Osteocyte (in vitro differentiated cells): ENCODE results near the gene MSANTD1. TPM values are rescaled to one million over a fixed set of nuclear protein-coding genes. Genes with fewer than 3 reads are reported as not detected.

Experiments used
- DNase-seq: peaks from one replicate; pipeline ENCODE4 v3.0.0; 2021; ENCODE audit warnings: mixed read lengths; ENCODE audit not compliant: unreplicated experiment; ENCODE audit errors: extremely low spot score
- H3K27ac Mint-ChIP-seq: one replicate; pipeline ENCODE4 v1.8.0; 2021; ENCODE audit warnings: mild to moderate bottlenecking, mixed read lengths; ENCODE audit not compliant: unreplicated experiment
- H3K27me3 Mint-ChIP-seq: one replicate; pipeline ENCODE4 v1.8.0; 2021; ENCODE audit warnings: mixed read lengths; ENCODE audit not compliant: unreplicated experiment
- H3K36me3 Mint-ChIP-seq: one replicate; pipeline ENCODE4 v1.8.0; 2021; ENCODE audit warnings: mixed read lengths; ENCODE audit not compliant: unreplicated experiment
- H3K4me1 Mint-ChIP-seq: one replicate; pipeline ENCODE4 v1.8.0; 2021; ENCODE audit warnings: mixed read lengths; ENCODE audit not compliant: unreplicated experiment
- H3K4me3 Mint-ChIP-seq: one replicate; pipeline ENCODE4 v1.8.0; 2021; ENCODE audit warnings: mild to moderate bottlenecking, moderate library complexity, mixed read lengths; ENCODE audit not compliant: unreplicated experiment
- H3K9me3 Mint-ChIP-seq: one replicate; pipeline ENCODE4 v1.8.0; 2021; ENCODE audit warnings: mixed read lengths; ENCODE audit not compliant: unreplicated experiment
- CTCF ChIP-seq: fragments of 200-600 bp; sonication (generic); IDR thresholded peaks from 2 replicates; pipeline ENCODE4 v1.5.0; 2021; ENCODE audit warnings: antibody characterized with exemption, mild to moderate bottlenecking, moderate library complexity
- total RNA-seq: library from RNA; stranded (reverse); gene quantifications from 2 replicates; pipeline ENCODE4 v1.2.1, GENCODE V29; 2021

The MSANTD1 gene
- total RNA-seq, 1 donor from 2014 or later, result 0.83 TPM

- H3K27me3 Mint-ChIP-seq, result no peaks in the 10 kb centered on the region
- peaks cover 51% of the 10 kb centered on the region for H3K36me3 Mint-ChIP-seq
- DNase-seq, result no peak
- TF ChIP-seq CTCF, result no peak
- H3K9me3 Mint-ChIP-seq, result no peaks in the 10 kb centered on the region
- no peaks in the 10 kb centered on the region for H3K4me1 Mint-ChIP-seq
- H3K4me3 Mint-ChIP-seq, result no peak overlapping the region
- H3K27ac Mint-ChIP-seq, result no peak overlapping the region
Measured at GRCh38 chr4:3225936-3226335, 23.0 kb upstream of the MSANTD1 start.

GRCh38 chr4:3226467-3226866 lies 22.5 kb upstream of the MSANTD1 start:
- no peaks in the 10 kb centered on the region for H3K4me1 Mint-ChIP-seq
- no peaks in the 10 kb centered on the region for H3K9me3 Mint-ChIP-seq
- no peak for TF ChIP-seq CTCF
- no peak for DNase-seq
- peaks cover 46% of the 10 kb centered on the region for H3K36me3 Mint-ChIP-seq
- H3K4me3 Mint-ChIP-seq, result no peak overlapping the region
- no peaks in the 10 kb centered on the region for H3K27me3 Mint-ChIP-seq
- H3K27ac Mint-ChIP-seq, result no peak overlapping the region

- no peak for TF ChIP-seq CTCF
- peaks cover 45% of the 10 kb centered on the region for H3K36me3 Mint-ChIP-seq
- no peaks in the 10 kb centered on the region for H3K27me3 Mint-ChIP-seq
- H3K27ac Mint-ChIP-seq, result no peak overlapping the region
- DNase-seq, result no peak
- no peak overlapping the region for H3K4me3 Mint-ChIP-seq
- no peaks in the 10 kb centered on the region for H3K9me3 Mint-ChIP-seq
- H3K4me1 Mint-ChIP-seq, result no peaks in the 10 kb centered on the region
Measured at GRCh38 chr4:3226944-3227343, 22.0 kb upstream of the MSANTD1 start.

GRCh38 chr4:3227878-3228675 lies 20.9 kb upstream of the MSANTD1 start:
- H3K4me3 Mint-ChIP-seq, result no peak overlapping the region
- H3K9me3 Mint-ChIP-seq, result no peaks in the 10 kb centered on the region
- no peak for TF ChIP-seq CTCF
- H3K27ac Mint-ChIP-seq, result no peak overlapping the region
- no peaks in the 10 kb centered on the region for H3K4me1 Mint-ChIP-seq
- peaks cover 39% of the 10 kb centered on the region for H3K36me3 Mint-ChIP-seq
- no peak for DNase-seq
- H3K27me3 Mint-ChIP-seq, result no peaks in the 10 kb centered on the region

GRCh38 chr4:3228881-3229280 lies 20.1 kb upstream of the MSANTD1 start:
- Mint-ChIP-seq H3K36me3 (peaks cover 40% of the 10 kb centered on the region), H3K4me3 (no peak overlapping the region), H3K9me3 (no peaks in the 10 kb centered on the region), H3K27me3 (no peaks in the 10 kb centered on the region), H3K27ac (no peak overlapping the region), H3K4me1 (no peaks in the 10 kb centered on the region)
- TF ChIP-seq CTCF, result no peak
- DNase-seq, result no peak
